Measurements from ENCODE around the gene LDAH.

Gene LDAH

DNA sequence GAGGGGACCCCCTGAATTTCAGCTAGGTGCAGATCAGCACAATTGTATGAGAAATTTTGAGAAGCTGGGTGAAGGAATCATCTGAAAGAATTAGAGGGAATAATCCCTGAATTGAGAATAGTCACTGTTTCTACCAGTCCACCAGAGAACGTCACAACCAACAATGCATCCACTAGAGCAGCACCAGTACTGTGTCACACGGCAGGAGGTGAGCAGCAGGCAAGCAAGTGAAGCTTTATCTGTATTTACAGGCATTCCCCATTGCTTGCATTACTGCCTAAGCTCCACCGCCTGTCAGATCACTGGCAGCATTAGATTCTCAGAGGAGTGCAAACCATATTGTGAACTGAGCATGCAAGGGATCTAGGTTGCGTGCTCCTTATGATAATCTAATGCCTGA lies 115.3 kb downstream of the LDAH start:
- TF ChIP-seq, protein P1, sequence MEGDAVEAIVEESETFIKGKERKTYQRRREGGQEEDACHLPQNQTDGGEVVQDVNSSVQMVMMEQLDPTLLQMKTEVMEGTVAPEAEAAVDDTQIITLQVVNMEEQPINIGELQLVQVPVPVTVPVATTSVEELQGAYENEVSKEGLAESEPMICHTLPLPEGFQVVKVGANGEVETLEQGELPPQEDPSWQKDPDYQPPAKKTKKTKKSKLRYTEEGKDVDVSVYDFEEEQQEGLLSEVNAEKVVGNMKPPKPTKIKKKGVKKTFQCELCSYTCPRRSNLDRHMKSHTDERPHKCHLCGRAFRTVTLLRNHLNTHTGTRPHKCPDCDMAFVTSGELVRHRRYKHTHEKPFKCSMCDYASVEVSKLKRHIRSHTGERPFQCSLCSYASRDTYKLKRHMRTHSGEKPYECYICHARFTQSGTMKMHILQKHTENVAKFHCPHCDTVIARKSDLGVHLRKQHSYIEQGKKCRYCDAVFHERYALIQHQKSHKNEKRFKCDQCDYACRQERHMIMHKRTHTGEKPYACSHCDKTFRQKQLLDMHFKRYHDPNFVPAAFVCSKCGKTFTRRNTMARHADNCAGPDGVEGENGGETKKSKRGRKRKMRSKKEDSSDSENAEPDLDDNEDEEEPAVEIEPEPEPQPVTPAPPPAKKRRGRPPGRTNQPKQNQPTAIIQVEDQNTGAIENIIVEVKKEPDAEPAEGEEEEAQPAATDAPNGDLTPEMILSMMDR (IDR thresholded peaks at IDR 0.05; ENCODE audit: control insufficient read depth, extremely low read depth, insufficient read depth), result no peak
- no peak overlapping the region for H3K4me3 ChIP-seq (ENCODE audit: low read depth, low read length)
- DNase-seq (ENCODE audit: low read depth), result no peak

DNA sequence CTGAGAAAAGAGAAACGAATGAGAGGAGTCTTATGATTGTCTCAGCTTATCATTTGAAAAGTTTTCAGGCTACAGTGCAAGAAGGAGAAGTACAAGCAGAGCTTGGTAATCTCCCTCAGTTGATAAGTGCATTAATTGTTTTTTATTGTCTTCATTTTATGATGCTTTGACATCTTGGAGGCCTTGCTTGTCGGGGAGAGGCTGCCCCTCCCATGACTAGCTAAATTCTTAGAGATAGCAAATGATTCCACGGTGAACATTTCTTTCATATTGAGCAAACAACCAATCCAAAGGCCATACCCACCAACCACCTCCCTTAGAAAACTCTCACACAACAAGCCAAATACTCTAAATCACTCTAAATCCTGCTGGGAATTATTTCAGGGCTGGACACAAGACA lies 116.1 kb downstream of the LDAH start:
- TF ChIP-seq, protein P1 (IDR thresholded peaks at IDR 0.05; ENCODE audit: control insufficient read depth, extremely low read depth, insufficient read depth), result no peak
- H3K4me3 ChIP-seq (ENCODE audit: low read depth, low read length), result no peak overlapping the region
- DNase-seq (ENCODE audit: low read depth), result no peak

DNA sequence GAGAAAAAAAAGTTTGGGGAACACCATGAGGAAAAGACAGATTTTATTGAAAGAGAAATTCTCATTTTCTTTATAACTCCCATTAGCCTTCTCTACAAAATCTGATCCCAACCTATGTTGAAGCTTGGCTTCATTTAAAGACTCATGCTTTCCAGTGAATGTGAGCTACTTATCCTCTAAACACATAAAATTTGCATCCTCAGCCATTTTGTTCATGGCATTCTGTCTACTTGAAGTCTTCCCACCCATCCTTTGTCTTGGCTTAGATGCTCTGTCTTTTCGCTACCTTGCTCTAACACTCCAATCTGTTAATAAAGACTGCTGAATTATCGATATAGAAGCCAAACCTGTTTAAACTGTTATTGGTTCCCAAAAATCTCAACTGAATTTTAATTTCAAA lies 116.7 kb downstream of the LDAH start:
- H3K4me3 ChIP-seq (ENCODE audit: low read depth, low read length), result no peak overlapping the region
- DNase-seq (ENCODE audit: low read depth), result no peak
- TF ChIP-seq, protein P1 (IDR thresholded peaks at IDR 0.05; ENCODE audit: control insufficient read depth, extremely low read depth, insufficient read depth), result no peak

DNA sequence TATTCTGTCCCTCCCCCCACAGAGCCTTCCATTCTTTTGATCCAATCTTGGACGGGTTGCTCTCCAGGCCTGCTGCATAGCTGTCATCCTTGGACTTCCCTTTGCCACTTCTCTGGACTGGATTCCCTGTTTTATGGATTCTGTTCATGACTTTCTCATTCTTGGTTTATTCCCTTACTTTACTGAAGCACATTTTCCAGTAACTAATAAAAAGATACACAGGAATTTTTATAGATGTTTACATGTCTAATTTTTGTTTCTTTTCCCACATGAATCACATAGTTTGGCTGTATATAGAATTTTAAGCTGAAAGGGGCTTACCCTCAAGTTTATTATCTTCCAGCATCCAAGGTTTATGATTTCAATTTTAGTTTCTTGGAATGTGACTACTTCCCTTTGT lies 118.0 kb downstream of the LDAH start:
- TF ChIP-seq, protein P1 (IDR thresholded peaks at IDR 0.05; ENCODE audit: control insufficient read depth, extremely low read depth, insufficient read depth), result no peak
- no peak for DNase-seq (ENCODE audit: low read depth)
- no peak overlapping the region for H3K4me3 ChIP-seq (ENCODE audit: low read depth, low read length)

DNA sequence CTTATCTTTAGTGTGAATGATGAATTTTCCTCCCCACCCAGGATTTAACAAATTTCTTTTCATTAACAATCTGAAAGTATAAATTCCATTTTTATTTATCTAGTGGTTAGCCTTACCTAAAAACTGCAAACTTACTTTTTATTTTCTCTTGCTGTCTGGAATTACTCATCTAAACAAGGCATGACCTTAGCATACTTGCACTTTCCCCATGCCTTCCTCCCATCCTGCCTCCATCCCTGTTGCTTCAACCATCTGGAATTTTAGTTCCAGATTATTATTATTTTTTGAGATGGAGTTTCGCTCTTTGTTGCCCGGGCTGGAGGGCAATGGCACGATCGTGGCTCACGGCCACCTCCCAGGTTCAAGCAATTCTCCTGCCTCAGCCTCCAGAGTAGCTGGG lies 120.3 kb downstream of the LDAH start:
- no peak overlapping the region for H3K4me3 ChIP-seq (ENCODE audit: low read depth, low read length)
- TF ChIP-seq, protein P1 (IDR thresholded peaks at IDR 0.05; ENCODE audit: control insufficient read depth, extremely low read depth, insufficient read depth), result no peak
- DNase-seq (ENCODE audit: low read depth), result no peak

DNA sequence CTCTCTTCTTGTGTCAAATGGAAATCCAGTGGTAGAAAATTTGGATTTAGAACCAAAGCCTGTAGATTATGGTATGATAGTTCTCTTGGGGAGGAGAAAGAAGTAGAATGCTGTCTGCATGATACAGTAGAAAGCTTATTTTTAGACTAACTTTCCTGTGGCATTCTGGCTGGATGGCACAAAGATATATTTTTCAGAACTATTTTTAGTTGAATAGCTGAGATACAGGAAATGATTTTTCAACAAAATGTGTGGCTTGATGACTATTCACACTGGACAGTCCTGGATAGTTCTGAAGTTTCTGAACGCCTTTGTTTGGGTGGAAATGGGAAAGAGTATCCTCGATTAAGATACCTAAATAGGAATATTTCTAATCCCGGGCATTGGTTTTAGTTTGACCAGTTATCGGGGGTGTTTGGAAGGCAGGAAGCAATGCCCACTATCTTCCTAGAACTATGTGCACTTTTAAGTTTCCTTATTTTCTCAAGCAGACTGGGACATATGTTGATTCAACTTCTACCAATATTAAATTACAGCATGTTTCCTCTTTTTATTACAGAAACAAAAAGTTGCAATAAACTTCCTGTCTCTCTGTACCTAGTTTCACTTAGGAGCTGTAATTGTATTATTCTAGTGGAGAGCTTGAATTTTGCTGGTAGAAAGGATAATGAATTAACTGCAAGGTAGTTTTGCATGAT lies 123.8 kb downstream of the LDAH start:
- H3K4me3 ChIP-seq (ENCODE audit: low read depth, low read length), result no peak overlapping the region
- TF ChIP-seq, protein P1 (IDR thresholded peaks at IDR 0.05; ENCODE audit: control insufficient read depth, extremely low read depth, insufficient read depth), result no peak
- no peak for DNase-seq (ENCODE audit: low read depth)

DNA sequence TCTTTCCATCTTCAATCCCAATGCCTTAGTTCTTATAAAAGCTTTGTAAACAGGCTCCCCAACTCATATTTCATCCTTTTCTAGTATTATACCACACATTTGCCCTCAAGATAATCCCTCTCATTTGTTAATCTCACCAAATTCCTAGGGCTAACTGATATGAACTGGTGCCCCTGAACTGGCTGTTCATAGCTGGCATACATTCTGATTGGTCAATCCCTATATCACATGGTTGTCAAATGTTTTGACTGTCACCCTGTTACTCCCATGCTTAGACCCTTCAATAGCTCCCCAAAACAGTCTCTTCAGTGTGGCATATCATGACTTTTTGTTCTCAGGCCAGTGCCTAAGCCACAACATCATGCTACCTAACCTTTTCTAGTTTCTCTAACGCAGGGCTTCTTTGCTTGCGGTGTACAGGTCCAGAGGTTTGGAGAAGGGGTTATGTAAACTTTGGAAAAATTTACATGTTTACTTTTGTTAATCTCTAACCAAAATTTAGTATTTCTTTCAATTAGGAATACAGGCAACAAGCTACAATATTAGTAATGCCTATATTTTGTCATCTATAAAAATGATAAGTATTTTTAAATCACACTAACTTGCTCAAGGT lies 125.5 kb downstream of the LDAH start:
- no peak overlapping the region for H3K4me3 ChIP-seq (ENCODE audit: low read depth, low read length)
- DNase-seq (ENCODE audit: low read depth), result no peak
- TF ChIP-seq, protein P1 (IDR thresholded peaks at IDR 0.05; ENCODE audit: control insufficient read depth, extremely low read depth, insufficient read depth), result no peak

Data from LNCaP clone FGC (cell line).